HepG2 (cell line): ENCODE measurements around the gene LDLRAD3.

Experiments
- E2F1 ChIP-seq: sonication (generic); formaldehyde crosslinking; IDR thresholded peaks from 2 replicates; pipeline ENCODE4 v1.5.0; 2020; ENCODE audit warnings: missing genetic modification reagents
- FOXM1 ChIP-seq: sonication (generic); formaldehyde crosslinking; IDR thresholded peaks from 2 replicates; pipeline ENCODE4 v1.5.0; 2020; ENCODE audit warnings: missing genetic modification reagents
- POLR2A ChIP-seq, 2 experiments: IDR thresholded peaks; 2 replicates each; pipeline ENCODE4 v1.6.1; 2011; ENCODE audit warnings: low read depth in 2 of 2, low read length in 2 of 2, mild to moderate bottlenecking in 1 of 2, moderate library complexity in 1 of 2; ENCODE audit not compliant: insufficient read depth in 1 of 2
- TAF1 ChIP-seq: sonication (generic); formaldehyde crosslinking; IDR thresholded peaks from 2 replicates; pipeline ENCODE4 v1.4.0; 2020; ENCODE audit warnings: missing genetic modification reagents
- TCF7L2 ChIP-seq: IDR thresholded peaks from 2 replicates; pipeline ENCODE4 v1.6.1; 2011; ENCODE audit warnings: mild to moderate bottlenecking, low read depth, low read length, moderate library complexity
- TFE3 ChIP-seq: IDR thresholded peaks from 2 replicates; pipeline ENCODE4 v1.6.1; 2016
- YY1 ChIP-seq: IDR thresholded peaks from 2 replicates; pipeline ENCODE4 v1.6.1; 2011; ENCODE audit warnings: low read length, low read depth, moderate library complexity, mild to moderate bottlenecking; ENCODE audit not compliant: insufficient read depth, insufficient replicate concordance
- ZNF513 ChIP-seq: sonication (generic); formaldehyde crosslinking; conservative IDR thresholded peaks from 2 replicates; pipeline ENCODE4 v1.5.0; 2020; ENCODE audit warnings: missing genetic modification reagents
- ZNF737 ChIP-seq: sonication (generic); formaldehyde crosslinking; IDR thresholded peaks from 2 replicates; pipeline ENCODE4 v1.5.0; 2020; ENCODE audit warnings: missing genetic modification reagents, mild to moderate bottlenecking, borderline replicate concordance
- ZNF777 ChIP-seq: sonication (generic); formaldehyde crosslinking; IDR thresholded peaks from 2 replicates; pipeline ENCODE4 v1.4.0; 2020; ENCODE audit warnings: missing genetic modification reagents
- TF ChIP-seq, protein P1 (sequence below): sonication (generic); formaldehyde crosslinking; IDR thresholded peaks from 2 replicates; pipeline ENCODE4 v1.5.0; 2020; ENCODE audit warnings: mild to moderate bottlenecking, missing genetic modification reagents, moderate library complexity
- TF ChIP-seq, protein P2 (sequence below): IDR thresholded peaks from 2 replicates; pipeline ENCODE4 v1.6.1; 2012; ENCODE audit warnings: inconsistent platforms
- TF ChIP-seq, protein P3 (sequence below): IDR thresholded peaks from 2 replicates; pipeline ENCODE4 v1.6.1; 2016

DNA sequence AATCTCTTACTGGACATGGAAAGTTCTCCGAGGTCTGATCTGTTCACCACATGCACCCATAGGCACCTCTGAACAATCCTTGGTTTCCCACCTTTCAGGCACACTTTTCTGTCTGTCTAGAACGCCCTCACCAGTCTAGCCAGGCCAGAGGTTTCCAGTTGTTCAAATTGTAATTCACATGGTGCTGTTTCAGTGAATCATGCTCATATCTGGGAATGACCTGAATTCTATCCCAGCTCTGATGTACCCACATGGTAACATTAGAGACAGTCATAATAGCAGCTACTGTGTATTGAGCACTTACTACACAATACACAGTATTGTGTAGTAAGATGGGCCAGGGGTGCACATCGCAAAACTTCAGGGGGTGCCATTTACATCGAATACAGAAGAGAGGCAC, 207.1 kb downstream of the LDLRAD3 start:
- TF ChIP-seq, protein P1, sequence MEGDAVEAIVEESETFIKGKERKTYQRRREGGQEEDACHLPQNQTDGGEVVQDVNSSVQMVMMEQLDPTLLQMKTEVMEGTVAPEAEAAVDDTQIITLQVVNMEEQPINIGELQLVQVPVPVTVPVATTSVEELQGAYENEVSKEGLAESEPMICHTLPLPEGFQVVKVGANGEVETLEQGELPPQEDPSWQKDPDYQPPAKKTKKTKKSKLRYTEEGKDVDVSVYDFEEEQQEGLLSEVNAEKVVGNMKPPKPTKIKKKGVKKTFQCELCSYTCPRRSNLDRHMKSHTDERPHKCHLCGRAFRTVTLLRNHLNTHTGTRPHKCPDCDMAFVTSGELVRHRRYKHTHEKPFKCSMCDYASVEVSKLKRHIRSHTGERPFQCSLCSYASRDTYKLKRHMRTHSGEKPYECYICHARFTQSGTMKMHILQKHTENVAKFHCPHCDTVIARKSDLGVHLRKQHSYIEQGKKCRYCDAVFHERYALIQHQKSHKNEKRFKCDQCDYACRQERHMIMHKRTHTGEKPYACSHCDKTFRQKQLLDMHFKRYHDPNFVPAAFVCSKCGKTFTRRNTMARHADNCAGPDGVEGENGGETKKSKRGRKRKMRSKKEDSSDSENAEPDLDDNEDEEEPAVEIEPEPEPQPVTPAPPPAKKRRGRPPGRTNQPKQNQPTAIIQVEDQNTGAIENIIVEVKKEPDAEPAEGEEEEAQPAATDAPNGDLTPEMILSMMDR (CRISPR knock-in tag), result no peak
- no peak for TF ChIP-seq POLR2A (IDR thresholded peaks at IDR 0.05; ENCODE audit: insufficient read depth in 1 of 2, low read depth in 2 of 2, low read length in 2 of 2)
- TF ChIP-seq, protein P2, sequence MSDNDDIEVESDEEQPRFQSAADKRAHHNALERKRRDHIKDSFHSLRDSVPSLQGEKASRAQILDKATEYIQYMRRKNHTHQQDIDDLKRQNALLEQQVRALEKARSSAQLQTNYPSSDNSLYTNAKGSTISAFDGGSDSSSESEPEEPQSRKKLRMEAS, result no peak
- no peak for TF ChIP-seq ZNF777 (CRISPR knock-in tag)
- no peak for TF ChIP-seq FOXM1
- no peak for TF ChIP-seq TCF7L2
- TF ChIP-seq, protein P3, sequence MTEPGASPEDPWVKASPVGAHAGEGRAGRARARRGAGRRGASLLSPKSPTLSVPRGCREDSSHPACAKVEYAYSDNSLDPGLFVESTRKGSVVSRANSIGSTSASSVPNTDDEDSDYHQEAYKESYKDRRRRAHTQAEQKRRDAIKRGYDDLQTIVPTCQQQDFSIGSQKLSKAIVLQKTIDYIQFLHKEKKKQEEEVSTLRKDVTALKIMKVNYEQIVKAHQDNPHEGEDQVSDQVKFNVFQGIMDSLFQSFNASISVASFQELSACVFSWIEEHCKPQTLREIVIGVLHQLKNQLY (CRISPR knock-in tag), result no peak
- no peak for TF ChIP-seq E2F1 (CRISPR knock-in tag)
- no peak for TF ChIP-seq ZNF513 (CRISPR knock-in tag)
- no peak for TF ChIP-seq TAF1 (CRISPR knock-in tag)
- TF ChIP-seq YY1, result no peak
- TF ChIP-seq ZNF737 (CRISPR knock-in tag), result no peak
- no peak for TF ChIP-seq TFE3 (CRISPR knock-in tag)
